Mesendoderm (in vitro differentiated cells): ENCODE results near the gene TTC5.
"Not testable (repeated sequence)": the region's sequence is repeated elsewhere in the genome, so short reads cannot be mapped to it uniquely, and the experiment has no call there.

Source experiments
- DNase-seq: peaks from one replicate; pipeline ENCODE4 v3.0.0; 2013
- H2AK5ac ChIP-seq: 2 replicates; pipeline ENCODE4 v1.6.1; 2013; ENCODE audit warnings: low read length, inconsistent platforms
- H2BK120ac ChIP-seq: 2 replicates; pipeline ENCODE4 v1.6.1; 2013; ENCODE audit warnings: low read depth, mild to moderate bottlenecking, low read length, moderate library complexity, mixed read lengths
- H2BK15ac ChIP-seq: replicated peaks from 2 replicates; pipeline ENCODE4 v1.6.1; 2013; ENCODE audit warnings: low read depth, mild to moderate bottlenecking, moderate library complexity
- H2BK5ac ChIP-seq: 2 replicates; pipeline ENCODE4 v1.6.1; 2013; ENCODE audit warnings: low read length, inconsistent platforms
- H3K18ac ChIP-seq: 2 replicates; pipeline ENCODE4 v1.6.1; 2013; ENCODE audit warnings: mild to moderate bottlenecking, low read length, mixed read lengths
- H3K23ac ChIP-seq: one replicate; pipeline ENCODE4 v1.6.1; 2013; ENCODE audit warnings: low read length
- H3K27ac ChIP-seq: 2 replicates; pipeline ENCODE4 v1.5.1; 2013; ENCODE audit warnings: low read depth, mild to moderate bottlenecking, inconsistent platforms, low read length, moderate library complexity
- H3K27me3 ChIP-seq: 2 replicates; pipeline ENCODE4 v1.6.1; 2013; ENCODE audit warnings: low read length, control low read depth, mild to moderate bottlenecking, inconsistent platforms; ENCODE audit not compliant: insufficient read depth, poor library complexity
- H3K36me3 ChIP-seq: 2 replicates; pipeline ENCODE4 v1.6.1; 2013; ENCODE audit warnings: low read length, inconsistent platforms; ENCODE audit not compliant: control insufficient read depth, insufficient read depth
- H3K4ac ChIP-seq: one replicate; pipeline ENCODE4 v1.6.1; 2013; ENCODE audit warnings: low read depth, mild to moderate bottlenecking, low read length, moderate library complexity
- H3K4me1 ChIP-seq: 2 replicates; pipeline ENCODE4 v1.6.1; 2013; ENCODE audit warnings: low read depth, low read length, inconsistent platforms; ENCODE audit not compliant: control insufficient read depth
- H3K4me2 ChIP-seq: 2 replicates; pipeline ENCODE4 v1.6.1; 2013; ENCODE audit warnings: low read length
- H3K4me3 ChIP-seq: 2 replicates; pipeline ENCODE4 v1.5.1; 2013; ENCODE audit warnings: mild to moderate bottlenecking, low read length
- H3K56ac ChIP-seq: one replicate; pipeline ENCODE4 v1.6.1; 2013; ENCODE audit warnings: low read length
- H3K79me1 ChIP-seq: 2 replicates; pipeline ENCODE4 v1.6.1; 2013; ENCODE audit warnings: low read length, inconsistent platforms
- H3K79me2 ChIP-seq: 2 replicates; pipeline ENCODE4 v1.6.1; 2013; ENCODE audit warnings: mild to moderate bottlenecking, low read length; ENCODE audit not compliant: control insufficient read depth, insufficient read depth
- H3K9ac ChIP-seq: 2 replicates; pipeline ENCODE4 v1.6.1; 2013; ENCODE audit warnings: low read length, inconsistent platforms
- H4K5ac ChIP-seq: one replicate; pipeline ENCODE4 v1.6.1; 2013; ENCODE audit warnings: low read length
- H4K8ac ChIP-seq: one replicate; pipeline ENCODE4 v1.6.1; 2013; ENCODE audit warnings: low read depth, mild to moderate bottlenecking, control low read depth, low read length, moderate library complexity
- WGBS: extraction: QIAGEN DNeasy Blood & Tissue Kit; methylation state at CpG from one replicate; pipeline ENCODE4 v1.1.7; 2013; ENCODE audit warnings: low lambda C conversion rate, missing lambda C conversion rate; ENCODE audit not compliant: insufficient coverage; ENCODE audit errors: extremely low coverage; 5-methylcytosine and 5-hydroxymethylcytosine counted together

TTC5 gene

DNA sequence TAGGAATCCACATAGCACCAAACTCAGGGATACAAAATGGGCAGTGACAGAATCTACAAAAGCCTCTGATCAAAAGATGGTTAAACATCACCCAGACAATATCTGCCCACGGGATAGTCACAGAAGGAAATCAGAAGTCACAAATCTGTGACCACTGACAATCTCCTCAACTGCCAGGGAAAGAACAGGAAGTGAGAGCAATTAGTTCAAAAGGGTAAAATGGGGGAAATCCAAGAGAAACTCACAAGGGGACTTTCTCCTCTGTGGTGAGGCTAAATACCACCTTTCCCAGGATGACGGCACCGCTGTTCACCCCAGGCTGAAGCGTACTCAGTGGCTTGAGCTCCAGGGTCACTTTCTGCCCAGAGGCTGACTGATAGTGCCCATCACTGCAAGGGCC is 10.7 kb downstream of the TTC5 start:
- H4K8ac ChIP-seq: no peak overlapping the region
- H2BK120ac ChIP-seq: no peak overlapping the region
- H2BK15ac ChIP-seq: no peak overlapping the region
- H3K27ac ChIP-seq: no peak overlapping the region
- no peaks in the 10 kb centered on the region for H3K27me3 ChIP-seq
- peaks cover 1% of the 10 kb centered on the region for H3K36me3 ChIP-seq
- H3K18ac ChIP-seq: no peak overlapping the region
- H3K4me3 ChIP-seq: no peak overlapping the region
- H4K5ac ChIP-seq: no peak overlapping the region
- no peak overlapping the region for H3K56ac ChIP-seq
- no peak for DNase-seq
- H2AK5ac ChIP-seq: no peak overlapping the region
- H2BK5ac ChIP-seq: no peak overlapping the region
- no peak overlapping the region for H3K23ac ChIP-seq
- H3K4ac ChIP-seq: no peak overlapping the region
- no CpG with 5 or more reads among the region's 4 CpGs for WGBS
- no peaks in the 10 kb centered on the region for H3K79me1 ChIP-seq
- no peak overlapping the region for H3K4me2 ChIP-seq
- H3K9ac ChIP-seq: no peak overlapping the region
- no peaks in the 10 kb centered on the region for H3K4me1 ChIP-seq
- H3K79me2 ChIP-seq: no peaks in the 10 kb centered on the region

DNA sequence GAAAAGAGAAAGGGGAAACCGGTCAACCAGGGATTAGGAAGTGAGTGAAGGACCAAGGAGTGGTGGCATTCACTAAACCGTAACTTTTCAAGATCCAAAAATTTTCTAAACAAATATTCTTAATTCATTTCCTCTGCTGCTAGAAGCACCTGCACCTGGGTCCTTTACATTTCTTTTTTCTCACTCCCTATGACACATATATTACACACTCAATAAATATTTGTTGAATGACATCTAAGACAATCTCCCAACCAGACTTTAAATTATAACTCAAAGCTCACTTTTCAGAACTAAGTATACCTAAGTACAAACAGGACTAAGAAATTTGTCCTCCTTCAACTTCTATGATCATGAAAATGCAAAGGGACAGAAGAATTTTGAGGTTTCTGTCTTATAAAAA is 11.1 kb downstream of the TTC5 start:
- H3K56ac ChIP-seq: no peak overlapping the region
- no peaks in the 10 kb centered on the region for H3K27me3 ChIP-seq
- no peak overlapping the region for H3K4me2 ChIP-seq
- no peaks in the 10 kb centered on the region for H3K79me1 ChIP-seq
- H3K27ac ChIP-seq: no peak overlapping the region
- H3K4ac ChIP-seq: no peak overlapping the region
- H2BK120ac ChIP-seq: no peak overlapping the region
- H3K9ac ChIP-seq: no peak overlapping the region
- peaks cover 1% of the 10 kb centered on the region for H3K36me3 ChIP-seq
- no peak overlapping the region for H2BK5ac ChIP-seq
- H3K4me1 ChIP-seq: no peaks in the 10 kb centered on the region
- WGBS: no CpG with 5 or more reads among the region's 2 CpGs
- no peak overlapping the region for H2BK15ac ChIP-seq
- H4K5ac ChIP-seq: no peak overlapping the region
- H3K4me3 ChIP-seq: no peak overlapping the region
- H3K79me2 ChIP-seq: no peaks in the 10 kb centered on the region
- no peak overlapping the region for H4K8ac ChIP-seq
- H2AK5ac ChIP-seq: no peak overlapping the region
- no peak overlapping the region for H3K23ac ChIP-seq
- DNase-seq: no peak
- H3K18ac ChIP-seq: no peak overlapping the region

DNA sequence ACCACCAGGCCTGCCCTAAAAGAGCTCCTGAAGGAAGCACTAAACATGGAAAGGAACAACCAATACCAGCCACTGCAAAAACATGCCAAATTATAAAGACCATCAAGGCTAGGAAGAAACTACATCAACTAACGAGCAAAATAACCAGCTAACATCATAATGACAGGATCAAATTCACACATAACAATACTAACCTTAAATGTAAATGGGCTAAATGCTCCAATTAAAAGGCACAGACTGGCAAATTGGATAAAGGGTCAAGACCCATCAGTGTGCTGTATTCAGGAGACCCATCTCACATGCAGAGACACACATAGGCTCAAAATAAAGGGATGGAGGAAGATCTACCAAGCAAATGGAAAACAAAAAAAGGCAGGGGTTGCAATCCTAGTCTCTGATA is 23.8 kb downstream of the TTC5 start:
- not testable (repeated sequence) for H2BK5ac ChIP-seq, H3K27me3 ChIP-seq, H3K4me2 ChIP-seq, H3K36me3 ChIP-seq, H3K18ac ChIP-seq, H2BK120ac ChIP-seq, H4K5ac ChIP-seq, H3K4me1 ChIP-seq, H3K27ac ChIP-seq, H2AK5ac ChIP-seq, H3K4me3 ChIP-seq, H3K23ac ChIP-seq, H3K9ac ChIP-seq, H3K56ac ChIP-seq, H3K4ac ChIP-seq, H3K79me2 ChIP-seq, H2BK15ac ChIP-seq, H4K8ac ChIP-seq, DNase-seq, H3K79me1 ChIP-seq
- no CpG with 5 or more reads among the region's 1 CpG for WGBS

DNA sequence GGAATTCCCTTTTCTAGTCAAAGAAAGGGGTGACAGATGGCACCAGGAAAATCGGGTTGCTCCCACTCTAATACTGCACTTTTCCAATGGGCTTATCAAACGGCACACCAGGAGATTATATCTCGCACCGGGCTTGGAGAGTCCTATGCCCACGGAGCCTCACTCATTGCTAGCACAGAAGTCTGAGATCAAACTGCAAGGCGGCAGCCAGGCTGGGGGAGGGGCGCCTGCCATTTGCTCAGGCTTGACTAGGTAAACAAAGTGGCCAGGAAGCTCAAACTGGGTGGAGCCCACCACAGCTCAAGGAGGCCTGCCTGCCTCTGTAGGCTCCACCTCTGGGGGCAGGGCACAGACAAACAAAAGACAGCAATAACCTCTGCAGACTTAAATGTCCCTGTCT is 25.5 kb downstream of the TTC5 start:
- not testable (repeated sequence) for H3K27ac ChIP-seq, H3K23ac ChIP-seq, H3K4me3 ChIP-seq, H4K5ac ChIP-seq, H3K18ac ChIP-seq, H3K4ac ChIP-seq, DNase-seq, H2BK15ac ChIP-seq, H2BK120ac ChIP-seq, H3K9ac ChIP-seq, H3K36me3 ChIP-seq, H3K4me2 ChIP-seq, H3K4me1 ChIP-seq, H3K79me1 ChIP-seq, H2AK5ac ChIP-seq, H3K79me2 ChIP-seq, H2BK5ac ChIP-seq, H4K8ac ChIP-seq, H3K27me3 ChIP-seq, H3K56ac ChIP-seq
- whole genome bisulfite sequencing: no CpG with 5 or more reads among the region's 7 CpGs

DNA sequence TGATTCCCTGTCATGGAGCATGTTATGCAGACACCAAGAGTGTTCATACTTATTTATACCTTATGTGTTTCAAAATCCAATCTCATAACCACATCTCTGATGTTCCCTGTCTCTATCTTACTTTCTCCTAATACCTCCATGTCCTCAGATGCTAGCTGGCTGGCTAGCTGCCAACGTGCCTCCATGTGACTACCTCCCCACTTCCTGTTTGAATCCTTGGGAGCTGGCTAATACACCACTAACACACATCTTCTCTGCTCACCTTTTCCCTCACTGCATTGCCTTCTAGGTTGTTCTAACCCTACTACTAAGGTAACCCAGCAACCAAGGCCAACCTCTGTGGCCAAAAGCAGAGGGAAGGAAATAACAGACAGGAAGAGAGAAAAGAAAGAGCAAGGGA is 27.3 kb downstream of the TTC5 start:
- no peak overlapping the region for H3K4ac ChIP-seq
- no peak overlapping the region for H3K4me2 ChIP-seq
- H3K36me3 ChIP-seq: no peaks in the 10 kb centered on the region
- WGBS: no CpG with 5 or more reads among the region's 1 CpG
- no peak overlapping the region for H3K23ac ChIP-seq
- H4K8ac ChIP-seq: no peak overlapping the region
- H2BK15ac ChIP-seq: no peak overlapping the region
- no peak overlapping the region for H3K9ac ChIP-seq
- H2AK5ac ChIP-seq: no peak overlapping the region
- H3K27ac ChIP-seq: no peak overlapping the region
- H2BK5ac ChIP-seq: no peak overlapping the region
- H3K56ac ChIP-seq: no peak overlapping the region
- no peak overlapping the region for H2BK120ac ChIP-seq
- H4K5ac ChIP-seq: no peak overlapping the region
- H3K4me1 ChIP-seq: no peaks in the 10 kb centered on the region
- H3K18ac ChIP-seq: no peak overlapping the region
- H3K27me3 ChIP-seq: no peaks in the 10 kb centered on the region
- H3K79me1 ChIP-seq: no peaks in the 10 kb centered on the region
- H3K79me2 ChIP-seq: no peaks in the 10 kb centered on the region
- H3K4me3 ChIP-seq: no peak overlapping the region
- no peak for DNase-seq

DNA sequence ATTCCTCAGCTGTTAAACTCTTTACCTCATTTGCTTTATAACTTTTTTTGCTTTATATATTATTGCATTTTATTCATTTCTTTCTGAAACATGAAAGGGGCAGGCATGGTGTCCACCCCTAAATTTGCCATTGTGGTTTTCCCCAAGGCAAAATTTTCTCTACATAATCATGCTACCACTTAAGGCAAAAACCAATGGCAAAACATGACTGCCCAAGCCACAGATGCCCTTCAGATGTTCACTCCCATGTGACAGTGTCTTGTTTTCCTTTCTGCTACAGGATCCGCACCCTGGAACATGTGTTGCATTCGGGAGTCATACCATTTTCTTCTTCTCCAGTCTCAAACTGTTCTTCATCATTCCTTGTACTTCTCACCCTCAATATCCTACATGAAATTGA is 28.3 kb downstream of the TTC5 start:
- Histone ChIP-seq H4K8ac (no peak overlapping the region), H3K36me3 (no peaks in the 10 kb centered on the region), H3K27me3 (no peaks in the 10 kb centered on the region), H3K23ac (no peak overlapping the region), H2BK5ac (no peak overlapping the region), H3K4me1 (no peaks in the 10 kb centered on the region), H3K79me1 (no peaks in the 10 kb centered on the region), H3K9ac (no peak overlapping the region), H4K5ac (no peak overlapping the region), H2BK120ac (no peak overlapping the region), H2BK15ac (no peak overlapping the region), H3K56ac (no peak overlapping the region), H3K79me2 (no peaks in the 10 kb centered on the region), H3K4me3 (no peak overlapping the region), H3K4me2 (no peak overlapping the region), H3K18ac (no peak overlapping the region), H3K4ac (no peak overlapping the region), H3K27ac (no peak overlapping the region), H2AK5ac (no peak overlapping the region)
- no peak for DNase-seq
- WGBS: no CpG with 5 or more reads among the region's 2 CpGs
